ENCODE measurements around the gene MARCHF3. TPM values are rescaled to one million over a fixed set of nuclear protein-coding genes. Genes with fewer than 3 reads are reported as not detected.
"Not testable (repeated sequence)": the region's sequence is repeated elsewhere in the genome, so short reads cannot be mapped to it uniquely, and the experiment has no call there.

The MARCHF3 gene
- polyA plus RNA-seq, 2 of the 4 experiments (the other 2 are of a cell fraction) = 0.39 to 0.68 TPM

- Histone ChIP-seq H3K4me1 (no peaks in the 10 kb centered on the region), H3K27ac (no peak overlapping the region), H3K4me3 (no peak overlapping the region), H3K9me3 (no peaks in the 10 kb centered on the region), H3K4me2 (no peak overlapping the region)
- ChIA-PET CTCF (no interaction called here), POLR2A (no interaction called here)
- TF ChIP-seq BCL3 (IDR thresholded peaks at IDR 0.05) (no peak), RCOR1 (IDR thresholded peaks at IDR 0.05; ENCODE audit: low read depth, low read length) (no peak), CTCF (IDR thresholded peaks at IDR 0.05) (no peak)
- WGBS (ENCODE audit: missing lambda C conversion rate) = 33% methylated on average over 1 of the region's 1 CpG
- DNase-seq (ENCODE audit: low read depth in 1 of 2, low spot score in 1 of 2) (no peak), FAIRE-seq (no peak), ATAC-seq (no peak)
These were observed 20.6 kb downstream of the MARCHF3 start for GRCh38 chr5:127009784-127010183.

- 46% methylated on average over 6 of the region's 6 CpGs for whole genome bisulfite sequencing (ENCODE audit: missing lambda C conversion rate)
- POLR2A ChIA-PET = no interaction called here
- no peak for FAIRE-seq
These were observed 21.9 kb downstream of the MARCHF3 start for GRCh38 chr5:127008300-127008975.

GRCh38 chr5:127007522-127007921, 22.8 kb downstream of the MARCHF3 start:
- FAIRE-seq (no peak), DNase-seq (ENCODE audit: low read depth in 1 of 2, low spot score in 1 of 2) (no peak), ATAC-seq (no peak)
- ChIA-PET POLR2A (no interaction called here), CTCF (no interaction called here)
- Histone ChIP-seq H3K4me2 (no peak overlapping the region), H3K9me3 (no peaks in the 10 kb centered on the region), H3K4me3 (no peak overlapping the region), H3K4me1 (no peaks in the 10 kb centered on the region), H3K27ac (no peak overlapping the region)
- 7% methylated on average over 1 of the region's 1 CpG for WGBS (ENCODE audit: missing lambda C conversion rate)
- TF ChIP-seq MAFK (IDR thresholded peaks at IDR 0.05; ENCODE audit: partially characterized antibody) = peak; percentile 10
- no peak for TF ChIP-seq SREBF2 (IDR thresholded peaks at IDR 0.05)

More at GRCh38 chr5:127008300-127008975, 21.9 kb downstream of the MARCHF3 start:
- no peaks in the 10 kb centered on the region for H3K9me3 ChIP-seq
- H3K4me1 ChIP-seq = no peaks in the 10 kb centered on the region
- H3K4me2 ChIP-seq = no peak overlapping the region
- H3K4me3 ChIP-seq = no peak overlapping the region
- no peak overlapping the region for H3K27ac ChIP-seq
- no peak for DNase-seq (ENCODE audit: low read depth in 1 of 2, low spot score in 1 of 2)
- TF ChIP-seq ZC3H11A (IDR thresholded peaks at IDR 0.05) (peak; percentile 39), FOSL2 (IDR thresholded peaks at IDR 0.05) (no peak), FOSL2 (CRISPR knock-in tag; IDR thresholded peaks at IDR 0.05) (no peak)
- ATAC-seq = no peak
- CTCF ChIA-PET = no interaction called here

- DNase-seq (ENCODE audit: low read depth in 1 of 2, low spot score in 1 of 2) (no peak), ATAC-seq (no peak), FAIRE-seq (no peak)
- ChIA-PET CTCF (interaction anchor here (1.6 kb wide), 1 partner anchor 24 kb away, joined by 4 read pairs; no protein-coding TSS in a partner anchor), POLR2A (no interaction called here)
- Histone ChIP-seq H3K9me3 (no peaks in the 10 kb centered on the region), H3K4me2 (no peak overlapping the region), H3K4me3 (no peak overlapping the region), H3K27ac (no peak overlapping the region), H3K4me1 (no peaks in the 10 kb centered on the region)
- TF ChIP-seq RAD21 (conservative IDR thresholded peaks at IDR 0.05 in 1 of 2, IDR thresholded peaks at IDR 0.05 in 1 of 2) = no peak
- no peak for TF ChIP-seq KDM1A (IDR thresholded peaks at IDR 0.05; ENCODE audit: low read depth)
- no peak for TF ChIP-seq TFCP2L1 (CRISPR knock-in tag; IDR thresholded peaks at IDR 0.05)
- no peak for TF ChIP-seq EP300 (IDR thresholded peaks at IDR 0.05)
- no peak for TF ChIP-seq CEBPB (IDR thresholded peaks at IDR 0.05)
- no peak for TF ChIP-seq FOSL2 (IDR thresholded peaks at IDR 0.05)
- no peak for TF ChIP-seq FOSL2 (CRISPR knock-in tag; IDR thresholded peaks at IDR 0.05)
- TF ChIP-seq HES2 (IDR thresholded peaks at IDR 0.05) = no peak
- 79% methylated on average over 5 of the region's 5 CpGs for WGBS (ENCODE audit: missing lambda C conversion rate)
These were observed 23.6 kb downstream of the MARCHF3 start for GRCh38 chr5:127006744-127007143.

- ATAC-seq; H3K4me3 ChIP-seq; H3K9me3 ChIP-seq; H3K4me1 ChIP-seq; POLR2A ChIA-PET; H3K27ac ChIP-seq; H3K4me2 ChIP-seq; FAIRE-seq; DNase-seq (ENCODE audit: low read depth in 1 of 2, low spot score in 1 of 2): not testable (repeated sequence)
- 70% methylated on average over 3 of the region's 3 CpGs for WGBS (ENCODE audit: missing lambda C conversion rate)
- CTCF ChIA-PET = interaction anchor here (1.6 kb wide), 1 partner anchor 26 kb away, joined by 4 read pairs; no protein-coding TSS in a partner anchor
These were observed 25.1 kb downstream of the MARCHF3 start for GRCh38 chr5:127005282-127005681.

All from A549 (cell line).